H1 (cell line): ENCODE data around the gene CBLB. TPM values are rescaled to one million over a fixed set of nuclear protein-coding genes. Genes with fewer than 3 reads are reported as not detected.

ENCODE experiments used
- CTCF ChIA-PET: fragments of 300-600 bp; sonication (Branson Sonifier 250); formaldehyde crosslinking; loops from one replicate; lab custom pipeline; 2021; ENCODE audit not compliant: partially characterized antibody; lab: Charles Lee
- POLR2A ChIA-PET: fragments of 300-600 bp; sonication (Branson Sonifier 250); formaldehyde crosslinking; loops from one replicate; lab custom pipeline; 2021; ENCODE audit warnings: inconsistent platforms; ENCODE audit not compliant: partially characterized antibody; lab: Charles Lee
- DNase-seq, 2 experiments: peaks; one replicate each; pipeline versions ENCODE4 v3.0.0 to v3.0.0-alpha.2; 2010 to 2022; ENCODE audit warnings: low spot score in 2 of 2, low read depth in 1 of 2, mixed read lengths in 1 of 2
- FAIRE-seq: peaks from 2 replicates; lab custom pipeline; 2011; peaks lifted over from hg19 to GRCh38; lab: Jason Lieb, UNC
- H2AFZ ChIP-seq: 2 replicates; pipeline ENCODE4 v1.8.1; 2012; ENCODE audit warnings: low read length, inconsistent platforms
- H2AK5ac ChIP-seq: 2 replicates; pipeline ENCODE4 v1.6.1; 2013; ENCODE audit warnings: low read depth, low read length
- H2BK120ac ChIP-seq: replicated peaks from 2 replicates; pipeline ENCODE3; 2013; ENCODE audit warnings: low read depth, low read length, inconsistent platforms
- H2BK12ac ChIP-seq: 2 replicates; pipeline ENCODE4 v1.6.1; 2013; ENCODE audit warnings: low read depth, low read length
- H2BK15ac ChIP-seq: 2 replicates; pipeline ENCODE4 v1.6.1; 2013; ENCODE audit warnings: low read length
- H2BK20ac ChIP-seq: 2 replicates; pipeline ENCODE4 v1.6.1; 2013; ENCODE audit warnings: low read length
- H2BK5ac ChIP-seq: 2 replicates; pipeline ENCODE4 v1.6.1; 2013; ENCODE audit warnings: low read depth, low read length
- H3K14ac ChIP-seq: 2 replicates; pipeline ENCODE4 v1.6.1; 2013; ENCODE audit warnings: inconsistent platforms; ENCODE audit not compliant: insufficient read length
- H3K18ac ChIP-seq: 2 replicates; pipeline ENCODE4 v1.6.1; 2013; ENCODE audit warnings: low read length; ENCODE audit errors: extremely low read depth
- H3K23ac ChIP-seq: 2 replicates; pipeline ENCODE4 v1.6.1; 2013; ENCODE audit warnings: inconsistent platforms; ENCODE audit not compliant: insufficient read length
- H3K23me2 ChIP-seq: 2 replicates; pipeline ENCODE4 v1.6.1; 2013; ENCODE audit warnings: low read depth, low read length
- H3K27ac ChIP-seq: 2 replicates; pipeline ENCODE4 v1.6.1; 2011; ENCODE audit warnings: low read depth, low read length, inconsistent platforms
- H3K27me3 ChIP-seq, 4 experiments: replicated peaks in 1 of 4; 1 replicate in 1 of 4; 2 replicates in 3 of 4; pipeline versions ENCODE4 v1.6.1 to v1.8.1; 2011 to 2013; ENCODE audit warnings: low read length in 3 of 4, mild to moderate bottlenecking in 3 of 4, inconsistent platforms in 2 of 4, mixed read lengths in 2 of 4, moderate library complexity in 1 of 4; ENCODE audit not compliant: control insufficient read depth in 3 of 4, insufficient read depth in 3 of 4; ENCODE audit errors: extremely low read depth in 1 of 4
- H3K36me3 ChIP-seq, 4 experiments: 2 replicates each; pipeline versions ENCODE4 v1.6.1 to v1.8.1; 2011 to 2013; ENCODE audit warnings: mild to moderate bottlenecking in 4 of 4, low read length in 3 of 4, moderate library complexity in 2 of 4, control low read depth in 1 of 4, inconsistent platforms in 1 of 4; ENCODE audit not compliant: insufficient read depth in 4 of 4, control insufficient read depth in 2 of 4
- H3K4ac ChIP-seq: replicated peaks from 2 replicates; pipeline ENCODE3; 2013; ENCODE audit warnings: low read length, low read depth, mixed read lengths, inconsistent platforms; ENCODE audit not compliant: insufficient read length
- H3K4me1 ChIP-seq, 4 experiments: replicated peaks in 1 of 4; 1 replicate in 1 of 4; 2 replicates in 3 of 4; pipeline versions ENCODE4 v1.6.1 to v1.8.1; 2011 to 2013; ENCODE audit warnings: low read length in 3 of 4, inconsistent platforms in 2 of 4, mixed read lengths in 1 of 4; ENCODE audit not compliant: insufficient read depth in 4 of 4, control insufficient read depth in 3 of 4
- H3K4me2 ChIP-seq, 2 experiments: 2 replicates each; pipeline versions ENCODE4 v1.6.1 to v1.8.1; 2011 to 2013; ENCODE audit warnings: low read depth in 2 of 2, low read length in 2 of 2, control low read depth in 1 of 2, inconsistent platforms in 1 of 2, mild to moderate bottlenecking in 1 of 2; ENCODE audit not compliant: insufficient read depth in 1 of 2
- H3K4me3 ChIP-seq, 4 experiments: fragments of 200-600, 300-600 bp in 1 of 4; sonication (generic), shearing (Covaris generic), sonication (Bioruptor Twin) in 1 of 4; 2 replicates each; pipeline versions ENCODE4 v1.5.1 to v1.8.1; 2011 to 2016; ENCODE audit warnings: low read length in 4 of 4, low read depth in 3 of 4, control low read depth in 2 of 4, inconsistent platforms in 2 of 4, mild to moderate bottlenecking in 2 of 4, mixed read lengths in 1 of 4, moderate library complexity in 1 of 4; ENCODE audit not compliant: insufficient read depth in 2 of 4; ENCODE audit errors: extremely low read depth in 1 of 4
- H3K56ac ChIP-seq: replicated peaks from 2 replicates; pipeline ENCODE3; 2013; ENCODE audit warnings: low read depth, mild to moderate bottlenecking, mixed read lengths, low read length, inconsistent platforms; ENCODE audit not compliant: insufficient read length
- H3K79me1 ChIP-seq: 2 replicates; pipeline ENCODE4 v1.6.1; 2013; ENCODE audit warnings: low read depth, low read length, control low read depth
- H3K79me2 ChIP-seq, 2 experiments: 2 replicates each; pipeline versions ENCODE4 v1.6.1 to v1.8.1; 2012 to 2013; ENCODE audit warnings: low read length in 2 of 2, mild to moderate bottlenecking in 2 of 2, inconsistent platforms in 1 of 2; ENCODE audit not compliant: insufficient read depth in 2 of 2, control insufficient read depth in 1 of 2
- H3K9ac ChIP-seq, 4 experiments: replicated peaks in 1 of 4; 1 replicate in 1 of 4; 2 replicates in 3 of 4; pipeline versions ENCODE4 v1.6.1 to v1.8.1; 2011 to 2013; ENCODE audit warnings: low read depth in 3 of 4, low read length in 3 of 4, control low read depth in 2 of 4, mild to moderate bottlenecking in 2 of 4, moderate library complexity in 2 of 4, inconsistent platforms in 1 of 4; ENCODE audit errors: extremely low read depth in 1 of 4
- H3K9me3 ChIP-seq, 2 experiments: 2 replicates each; pipeline versions ENCODE4 v1.6.1 to v1.8.1; 2012 to 2013; ENCODE audit warnings: mild to moderate bottlenecking in 2 of 2, moderate library complexity in 2 of 2, control low read depth in 1 of 2, inconsistent platforms in 1 of 2, low read depth in 1 of 2, low read length in 1 of 2, mixed read lengths in 1 of 2; ENCODE audit not compliant: insufficient read depth in 2 of 2
- H4K20me1 ChIP-seq, 2 experiments: replicated peaks in 1 of 2; 2 replicates each; pipeline versions ENCODE3 to v1.8.1; 2011 to 2013; ENCODE audit warnings: inconsistent platforms in 2 of 2, low read length in 2 of 2, mild to moderate bottlenecking in 1 of 2; ENCODE audit not compliant: insufficient read depth in 2 of 2, control insufficient read depth in 1 of 2
- H4K5ac ChIP-seq: 2 replicates; pipeline ENCODE4 v1.6.1; 2013; ENCODE audit warnings: low read length, low read depth, mixed read lengths, inconsistent platforms; ENCODE audit not compliant: insufficient read length
- H4K8ac ChIP-seq: 2 replicates; pipeline ENCODE4 v1.8.0; 2013; ENCODE audit warnings: mild to moderate bottlenecking, moderate library complexity, low read length, inconsistent platforms; ENCODE audit not compliant: insufficient read depth; ENCODE audit errors: extremely low read depth
- H4K91ac ChIP-seq: replicated peaks from 2 replicates; pipeline ENCODE3; 2013; ENCODE audit warnings: low read length, mixed read lengths, inconsistent platforms; ENCODE audit not compliant: insufficient read length
- WGBS, 2 experiments: shearing (Covaris generic) in 1 of 2; methylation state at CpG; one replicate each; pipeline versions ENCODE4 v1.1.6 to v1.1.7; 2013 to 2015; ENCODE audit warnings: low lambda C conversion rate in 2 of 2, mixed read lengths in 2 of 2, inconsistent platforms in 1 of 2, low coverage in 1 of 2, missing lambda C conversion rate in 1 of 2; ENCODE audit not compliant: insufficient replicate concordance in 2 of 2, insufficient coverage in 1 of 2, insufficient read length in 1 of 2; ENCODE audit errors: extremely low coverage in 1 of 2, missing lambda C conversion rate in 1 of 2; 5-methylcytosine and 5-hydroxymethylcytosine counted together
- long read RNA-seq, 2 experiments: library from RNA in 1 of 2; library from capped mRNA in 1 of 2; stranded (forward); transcript quantifications; one replicate each; pipeline ENCODE4 v2.0.0, GENCODE V29; 2021; ENCODE audit warnings: inconsistent platforms in 1 of 2
- polyA minus RNA-seq, 3 experiments: library from RNA; depleted of rRNA, polyadenylated mRNA; stranded (reverse); fragments of >200 nt; gene quantifications; 1 replicate in 2 of 3; 2 replicates in 1 of 3; pipeline ENCODE4 v1.2.3, GENCODE V29; 2011
- polyA plus RNA-seq, 7 experiments: library from polyadenylated mRNA; depleted of rRNA in 3 of 7; stranded (reverse) in 5 of 7; unstranded in 2 of 7; fragments of >200 nt in 5 of 7; fragments of 200-250 nt in 2 of 7; gene quantifications; 1 replicate in 5 of 7; 2 replicates in 1 of 7; 4 replicates in 1 of 7; pipeline versions ENCODE4 v1.2.1 to v1.2.3, GENCODE V29; 2011 to 2013; ENCODE audit warnings: missing spikeins in 2 of 7, mixed read lengths in 2 of 7
- total RNA-seq: library from RNA; stranded (reverse); fragmentation: NEBNext Ultra II Directional; extraction: Animal tissue kit (Norgen Biotek cat#: 25700); gene quantifications from 2 replicates; pipeline ENCODE4 v1.2.1, GENCODE V29; 2021

Gene CBLB
- total RNA-seq (26.0 and 32.6 TPM in 2 replicates), polyA plus RNA-seq (2011; rRNA removed) (10.4 and 14.5 TPM in 2 replicates), polyA minus RNA-seq (2011; rRNA and poly(A)+ RNA removed) (29.2 and 34.3 TPM in 2 replicates)
- 12.2 TPM for polyA plus RNA-seq (2011; cell fraction: cytosol; rRNA removed)
- 13.8 TPM for polyA plus RNA-seq (2011; cell fraction: nucleus; rRNA removed)
- 13.8 to 29.4 TPM (median 15.8 TPM) in 4 replicates for polyA plus RNA-seq (2012, experiment 1 of 2)
- polyA plus RNA-seq (2012, experiment 2 of 2) = 3.1 TPM
- polyA plus RNA-seq (2013, experiment 1 of 2) = 11.9 TPM
- 11.9 TPM for polyA plus RNA-seq (2013, experiment 2 of 2)
- polyA minus RNA-seq (2011; cell fraction: cytosol; rRNA and poly(A)+ RNA removed) = 14.2 TPM
- polyA minus RNA-seq (2011; cell fraction: nucleus; rRNA and poly(A)+ RNA removed) = 69.5 TPM
- long read RNA-seq, experiment 1, full-length matches to known transcripts = 3 of 22 reads
- long read RNA-seq, experiment 1, partial matches to known transcripts = 8 of 22 reads
- long read RNA-seq, experiment 1, other reads (novel, unspliced or antisense) = 11 of 22 reads
- long read RNA-seq, experiment 2, partial matches to known transcripts = 5 of 12 reads
- long read RNA-seq, experiment 2, other reads (novel, unspliced or antisense) = 7 of 12 reads

- Histone ChIP-seq H3K79me2 (peaks cover 0 to 42% of the 10 kb centered on the region in 2 experiments; a peak in 3 of 4 replicates), H3K56ac (peak within 1 kb of the TSS; percentile 78), H3K4ac (peak within 1 kb of the TSS; percentile 83), H2AK5ac (no peak within 1 kb of the TSS), H4K8ac (peak within 1 kb of the TSS; percentile 93), H3K27me3 (no peaks in the 10 kb centered on the region), H4K20me1 (no peaks in the 10 kb centered on the region), H2BK15ac (no peak within 1 kb of the TSS; the same call in 1 of the 2 replicates), H2BK20ac (no peak within 1 kb of the TSS), H3K9ac (peak within 1 kb of the TSS; percentile 54 to 94 (median 86)), H3K4me2 (peak within 1 kb of the TSS; percentile 82 to 90), H2BK5ac (peak within 1 kb of the TSS; percentile 94), H3K36me3 (peaks cover 0 to 11% (median 0%) of the 10 kb centered on the region in 4 experiments; a peak in 3 of 8 replicates), H3K4me3 (peak within 1 kb of the TSS; percentile 90 to 99 (median 97)), H4K91ac (peak within 1 kb of the TSS; percentile 14), H3K23me2 (peaks cover 4% of the 10 kb centered on the region; the same call in 1 of the 2 replicates), H3K4me1 (peaks cover 0 to 9% (median 3%) of the 10 kb centered on the region in 4 experiments; a peak in 4 of 7 replicates), H3K27ac (peak within 1 kb of the TSS; percentile 97), H3K14ac (no peak within 1 kb of the TSS), H3K18ac (peak within 1 kb of the TSS; percentile 85), H3K9me3 (no peaks in the 10 kb centered on the region), H3K79me1 (no peaks in the 10 kb centered on the region), H2BK12ac (peak within 1 kb of the TSS; percentile 95), H3K23ac (no peak within 1 kb of the TSS), H2BK120ac (no peak within 1 kb of the TSS), H2AFZ (peak within 1 kb of the TSS; percentile 99), H4K5ac (peak within 1 kb of the TSS; percentile 98)
- peak; percentile 88 for FAIRE-seq
- DNase-seq = peak; percentile 77 to 84
- WGBS, 2 experiments = 0% methylated on average over 28 of the region's 68 CpGs; no CpG with 5 or more reads in 1 of the 2 experiments
- CTCF ChIA-PET = interaction anchor here (0.6 kb wide), 1 partner anchor 1008 kb away, joined by 4 read pairs; no protein-coding TSS in a partner anchor
- POLR2A ChIA-PET = interaction anchor here (0.6 kb wide), 1 partner anchor 947 kb away, joined by 3 read pairs; no protein-coding TSS in a partner anchor
These were observed at the start of gene CBLB for GRCh38 chr3:105868742-105869530. TSS of gene CBLB (minus strand) at chr3:105869012. CDS start at chr3:105867577, 1,435 bp downstream.
